ENCODE data around the gene HHIP.

The HHIP gene

GRCh38 chr4:144696376-144696775 lies 50.4 kb downstream of the HHIP start:
- no peaks in the 10 kb centered on the region for H3K9me2 ChIP-seq (ENCODE audit: low read depth, low read length)
- H3K4me1 ChIP-seq (ENCODE audit: insufficient read depth, low read length, severe bottlenecking), result no peaks in the 10 kb centered on the region
- no peak overlapping the region for H2AFZ ChIP-seq (ENCODE audit: low read length)
- no peak overlapping the region for H3K4me2 ChIP-seq (ENCODE audit: low read length)
- no peaks in the 10 kb centered on the region for H4K20me1 ChIP-seq (ENCODE audit: insufficient read depth, low read length)
- H3K27ac ChIP-seq (ENCODE audit: low read depth, low read length, poor library complexity, severe bottlenecking), result no peak overlapping the region
- H3K79me2 ChIP-seq (ENCODE audit: insufficient read depth, low read length), result no peaks in the 10 kb centered on the region
- TF ChIP-seq EZH2 (IDR thresholded peaks at IDR 0.05; ENCODE audit: borderline replicate concordance, low read length) (no peak), CTCF (IDR thresholded peaks at IDR 0.05; ENCODE audit: low read length) (no peak)
- H3K36me3 ChIP-seq (ENCODE audit: insufficient read depth, low read length), result no peaks in the 10 kb centered on the region
- H3K9ac ChIP-seq (ENCODE audit: low read length), result no peak overlapping the region
- no peaks in the 10 kb centered on the region for H3K27me3 ChIP-seq (ENCODE audit: insufficient read depth, low read length)
- no peak overlapping the region for H3K4me3 ChIP-seq (ENCODE audit: low read depth, low read length, poor library complexity, severe bottlenecking)
- no peaks in the 10 kb centered on the region for H3F3A ChIP-seq (ENCODE audit: insufficient read depth, low read length)
- H3K9me3 ChIP-seq (ENCODE audit: low read length), result no peaks in the 10 kb centered on the region

GRCh38 chr4:144699565-144699964 lies 53.6 kb downstream of the HHIP start:
- Histone ChIP-seq H3K36me3 (ENCODE audit: insufficient read depth, low read length) (no peaks in the 10 kb centered on the region), H3K27me3 (ENCODE audit: insufficient read depth, low read length) (no peaks in the 10 kb centered on the region), H3K9me3 (ENCODE audit: low read length) (no peaks in the 10 kb centered on the region), H4K20me1 (ENCODE audit: insufficient read depth, low read length) (no peaks in the 10 kb centered on the region), H3K9ac (ENCODE audit: low read length) (no peak overlapping the region), H2AFZ (ENCODE audit: low read length) (no peak overlapping the region), H3K4me2 (ENCODE audit: low read length) (no peak overlapping the region), H3K4me1 (ENCODE audit: insufficient read depth, low read length, severe bottlenecking) (no peaks in the 10 kb centered on the region), H3K9me2 (ENCODE audit: low read depth, low read length) (no peaks in the 10 kb centered on the region), H3K4me3 (ENCODE audit: low read depth, low read length, poor library complexity, severe bottlenecking) (no peak overlapping the region), H3F3A (ENCODE audit: insufficient read depth, low read length) (no peaks in the 10 kb centered on the region), H3K27ac (ENCODE audit: low read depth, low read length, poor library complexity, severe bottlenecking) (no peak overlapping the region), H3K79me2 (ENCODE audit: insufficient read depth, low read length) (no peaks in the 10 kb centered on the region)
- TF ChIP-seq EZH2 (IDR thresholded peaks at IDR 0.05; ENCODE audit: borderline replicate concordance, low read length), result no peak
- TF ChIP-seq CTCF (IDR thresholded peaks at IDR 0.05; ENCODE audit: low read length), result no peak

GRCh38 chr4:144701683-144702233 lies 55.8 kb downstream of the HHIP start:
- Histone ChIP-seq H3K4me1 (ENCODE audit: insufficient read depth, low read length, severe bottlenecking) (no peaks in the 10 kb centered on the region), H3K9me3 (ENCODE audit: low read length) (no peaks in the 10 kb centered on the region), H4K20me1 (ENCODE audit: insufficient read depth, low read length) (no peaks in the 10 kb centered on the region), H3K4me2 (ENCODE audit: low read length) (no peak overlapping the region), H3K27me3 (ENCODE audit: insufficient read depth, low read length) (no peaks in the 10 kb centered on the region), H3K79me2 (ENCODE audit: insufficient read depth, low read length) (no peaks in the 10 kb centered on the region), H2AFZ (ENCODE audit: low read length) (no peak overlapping the region), H3K9me2 (ENCODE audit: low read depth, low read length) (no peaks in the 10 kb centered on the region), H3F3A (ENCODE audit: insufficient read depth, low read length) (no peaks in the 10 kb centered on the region), H3K27ac (ENCODE audit: low read depth, low read length, poor library complexity, severe bottlenecking) (no peak overlapping the region), H3K36me3 (ENCODE audit: insufficient read depth, low read length) (no peaks in the 10 kb centered on the region), H3K9ac (ENCODE audit: low read length) (no peak overlapping the region), H3K4me3 (ENCODE audit: low read depth, low read length, poor library complexity, severe bottlenecking) (no peak overlapping the region)
- TF ChIP-seq EZH2 (IDR thresholded peaks at IDR 0.05; ENCODE audit: borderline replicate concordance, low read length) (no peak), CTCF (IDR thresholded peaks at IDR 0.05; ENCODE audit: low read length) (no peak)
